Testis (tissue), 2 donors: ENCODE data around the gene ZBTB43.

Experiments
- POLR2A ChIP-seq: fragments of 450-650 bp; IDR thresholded peaks from one replicate; pipeline ENCODE4 v1.6.1; 2017; ENCODE audit warnings: antibody characterized with exemption, mild to moderate bottlenecking, moderate library complexity
- TF ChIP-seq, protein P1 (sequence below), 3 experiments: fragments of 450-650 bp in 2 of 3; fragments of 200-600 bp in 1 of 3; sonication (generic) in 1 of 3; IDR thresholded peaks; one replicate each; pipeline ENCODE4 v1.5.1; 2016 to 2019; ENCODE audit warnings: antibody characterized with exemption in 3 of 3, mild to moderate bottlenecking in 2 of 3, moderate library complexity in 1 of 3

DNA sequence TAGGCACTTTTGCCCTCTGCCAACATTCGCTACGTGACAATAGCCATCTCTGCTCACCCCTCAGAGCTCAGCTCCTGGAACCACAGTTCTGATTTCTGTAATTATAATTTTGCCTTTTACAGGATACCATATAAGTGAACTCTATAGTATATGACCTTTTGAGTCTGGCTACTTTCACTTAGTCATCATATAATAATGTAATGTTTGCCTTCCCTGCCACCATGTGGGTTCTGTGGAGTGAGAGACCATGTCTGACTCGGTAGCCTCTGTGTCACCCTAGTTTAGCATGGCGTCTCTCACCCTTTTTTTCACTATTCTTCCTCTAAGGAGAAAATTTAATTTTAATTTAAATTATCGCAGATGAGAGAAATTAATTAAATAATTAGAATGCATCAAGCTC is 28.9 kb upstream of the ZBTB43 start:
- TF ChIP-seq, protein P1, sequence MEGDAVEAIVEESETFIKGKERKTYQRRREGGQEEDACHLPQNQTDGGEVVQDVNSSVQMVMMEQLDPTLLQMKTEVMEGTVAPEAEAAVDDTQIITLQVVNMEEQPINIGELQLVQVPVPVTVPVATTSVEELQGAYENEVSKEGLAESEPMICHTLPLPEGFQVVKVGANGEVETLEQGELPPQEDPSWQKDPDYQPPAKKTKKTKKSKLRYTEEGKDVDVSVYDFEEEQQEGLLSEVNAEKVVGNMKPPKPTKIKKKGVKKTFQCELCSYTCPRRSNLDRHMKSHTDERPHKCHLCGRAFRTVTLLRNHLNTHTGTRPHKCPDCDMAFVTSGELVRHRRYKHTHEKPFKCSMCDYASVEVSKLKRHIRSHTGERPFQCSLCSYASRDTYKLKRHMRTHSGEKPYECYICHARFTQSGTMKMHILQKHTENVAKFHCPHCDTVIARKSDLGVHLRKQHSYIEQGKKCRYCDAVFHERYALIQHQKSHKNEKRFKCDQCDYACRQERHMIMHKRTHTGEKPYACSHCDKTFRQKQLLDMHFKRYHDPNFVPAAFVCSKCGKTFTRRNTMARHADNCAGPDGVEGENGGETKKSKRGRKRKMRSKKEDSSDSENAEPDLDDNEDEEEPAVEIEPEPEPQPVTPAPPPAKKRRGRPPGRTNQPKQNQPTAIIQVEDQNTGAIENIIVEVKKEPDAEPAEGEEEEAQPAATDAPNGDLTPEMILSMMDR (IDR thresholded peaks at IDR 0.05): no peak
- no peak for TF ChIP-seq POLR2A
